Right lobe of liver (tissue), 6 donors: ENCODE results near the gene PLCB1. TPM values are rescaled to one million over a fixed set of nuclear protein-coding genes. Genes with fewer than 3 reads are reported as not detected.

Source experiments
- ATAC-seq, 4 donors: fragments of 200-7000 bp; cut with Tn5 transposase; one replicate each; pipeline ENCODE4 v1.9.1; 2020; ENCODE audit warnings: mild to moderate bottlenecking in 4 of 4, moderate library complexity in 4 of 4
- DNase-seq, 3 donors: peaks; one replicate each; pipeline ENCODE4 v3.0.0-alpha.2; 2020
- H3K27ac ChIP-seq, 3 donors: fragments of 200-600 bp; one replicate each; pipeline ENCODE4 v1.8.0; 2022
- H3K27me3 ChIP-seq, 2 donors: fragments of 200-600 bp; one replicate each; pipeline ENCODE4 v1.8.0; 2022
- H3K36me3 ChIP-seq, 4 donors: fragments of 200-600 bp; sonication (generic) in 1 of 4; one replicate each; pipeline versions ENCODE4 v1.5.1 to v1.8.0; 2017 to 2022; ENCODE audit warnings: control low read depth in 1 of 4
- H3K4me1 ChIP-seq, 4 donors: fragments of 200-600 bp; sonication (generic) in 1 of 4; one replicate each; pipeline versions ENCODE4 v1.5.1 to v1.8.0; 2017 to 2022; ENCODE audit warnings: control low read depth in 1 of 4
- H3K4me3 ChIP-seq, 3 donors: fragments of 200-600 bp; one replicate each; pipeline ENCODE4 v1.8.0; 2022
- H3K9me3 ChIP-seq, 4 donors: fragments of 200-600 bp; sonication (generic) in 1 of 4; one replicate each; pipeline versions ENCODE4 v1.5.1 to v1.8.0; 2017 to 2022; ENCODE audit warnings: control low read depth in 1 of 4
- POLR2A ChIP-seq: fragments of 450-650 bp; IDR thresholded peaks from one replicate; pipeline ENCODE4 v1.6.1; 2017; ENCODE audit warnings: antibody characterized with exemption, mild to moderate bottlenecking
- WGBS: methylation state at CpG from one replicate; pipeline ENCODE4 v1.1.6; 2018; ENCODE audit warnings: low coverage, low lambda C conversion rate; ENCODE audit not compliant: insufficient coverage; ENCODE audit errors: missing lambda C conversion rate; 5-methylcytosine and 5-hydroxymethylcytosine counted together
- intact Hi-C, 2 donors: fragments of 100-400 bp; cut with DNase I; formaldehyde crosslinking; loops; one replicate each; pipeline versions ENCODE4 v1.11.2 to v1.14.1; 2022
- total RNA-seq, 6 experiments: library from RNA; depleted of rRNA in 2 of 6; stranded (reverse); fragments of >200 nt in 2 of 6; fragmentation: NEBNext Ultra II Directional in 3 of 6; extraction: Animal tissue kit (Norgen Biotek cat#: 25700) in 3 of 6; gene quantifications; one replicate each; pipeline versions ENCODE4 v1.1.0 to v1.2.4, GENCODE V29; 2016 to 2023
- TF ChIP-seq, protein P1 (sequence below), 4 donors: fragments of 200-600 bp in 3 of 4; fragments of 450-650 bp in 1 of 4; IDR thresholded peaks; one replicate each; pipeline versions ENCODE4 v1.5.1 to v1.8.0; 2016 to 2022; ENCODE audit warnings: antibody characterized with exemption in 4 of 4, mild to moderate bottlenecking in 2 of 4
- donor health status: DM: no; HTN: yes; CAD: no.
- donor health status: DM: no; HTN: no; CAD: no.
- donor health status: DM: no; HTN: no; CAD: no.
- donor health status: DM: no; HTN: yes; CAD: no.
- donor health status: DM: no; HTN: yes; CAD: no.

Gene PLCB1
- total RNA-seq, 6 experiments from 2014 or later, result 5.0 to 9.9 (median 5.7) TPM

DNA sequence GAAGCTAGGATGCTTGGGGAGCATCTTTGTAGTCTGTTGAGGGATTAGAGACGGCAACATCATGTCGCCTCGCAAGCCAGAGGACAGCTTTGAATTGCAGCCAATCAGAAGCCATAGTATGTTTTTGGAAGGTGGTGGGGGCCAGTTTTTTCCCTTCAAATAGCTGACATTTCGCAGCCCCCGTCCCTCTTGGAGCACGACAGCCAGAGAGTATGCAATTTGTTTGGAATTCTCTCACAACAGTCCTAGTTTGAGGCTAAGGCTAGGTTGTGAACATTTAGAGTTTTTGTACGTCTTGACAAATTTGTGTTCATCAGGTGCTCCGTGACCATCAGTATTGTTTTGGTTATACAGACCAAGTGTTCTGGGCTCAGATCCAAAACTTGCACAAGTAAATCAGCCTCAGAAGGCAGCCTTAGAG is 83.3 kb downstream of the PLCB1 start:
- peaks cover 0 to 8% (median 0%) of the 10 kb centered on the region in 4 donors for H3K4me1 ChIP-seq
- H3K27ac ChIP-seq, result no peak overlapping the region
- no peak overlapping the region for H3K4me3 ChIP-seq
- TF ChIP-seq POLR2A, result no peak
- TF ChIP-seq, protein P1, sequence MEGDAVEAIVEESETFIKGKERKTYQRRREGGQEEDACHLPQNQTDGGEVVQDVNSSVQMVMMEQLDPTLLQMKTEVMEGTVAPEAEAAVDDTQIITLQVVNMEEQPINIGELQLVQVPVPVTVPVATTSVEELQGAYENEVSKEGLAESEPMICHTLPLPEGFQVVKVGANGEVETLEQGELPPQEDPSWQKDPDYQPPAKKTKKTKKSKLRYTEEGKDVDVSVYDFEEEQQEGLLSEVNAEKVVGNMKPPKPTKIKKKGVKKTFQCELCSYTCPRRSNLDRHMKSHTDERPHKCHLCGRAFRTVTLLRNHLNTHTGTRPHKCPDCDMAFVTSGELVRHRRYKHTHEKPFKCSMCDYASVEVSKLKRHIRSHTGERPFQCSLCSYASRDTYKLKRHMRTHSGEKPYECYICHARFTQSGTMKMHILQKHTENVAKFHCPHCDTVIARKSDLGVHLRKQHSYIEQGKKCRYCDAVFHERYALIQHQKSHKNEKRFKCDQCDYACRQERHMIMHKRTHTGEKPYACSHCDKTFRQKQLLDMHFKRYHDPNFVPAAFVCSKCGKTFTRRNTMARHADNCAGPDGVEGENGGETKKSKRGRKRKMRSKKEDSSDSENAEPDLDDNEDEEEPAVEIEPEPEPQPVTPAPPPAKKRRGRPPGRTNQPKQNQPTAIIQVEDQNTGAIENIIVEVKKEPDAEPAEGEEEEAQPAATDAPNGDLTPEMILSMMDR (IDR thresholded peaks at IDR 0.05), result no peak
- ATAC-seq (no peak), DNase-seq (no peak)
- no peaks in the 10 kb centered on the region for H3K27me3 ChIP-seq
- intact Hi-C loops, result no loop called here
- 70% methylated on average over 5 of the region's 8 CpGs for WGBS
- no peaks in the 10 kb centered on the region for H3K36me3 ChIP-seq
- H3K9me3 ChIP-seq, result no peaks in the 10 kb centered on the region

GRCh38 chr20:8216375-8217200 is 84.5 kb downstream of the PLCB1 start:
- no peaks in the 10 kb centered on the region for H3K9me3 ChIP-seq
- ATAC-seq (no peak), DNase-seq (no peak)
- H3K4me1 ChIP-seq, result peaks cover 0 to 8% (median 0%) of the 10 kb centered on the region in 4 donors
- H3K27ac ChIP-seq, result no peak overlapping the region
- intact Hi-C loops, result no loop called here
- H3K4me3 ChIP-seq, result no peak overlapping the region
- TF ChIP-seq, protein P1 (IDR thresholded peaks at IDR 0.05), result no peak
- TF ChIP-seq POLR2A, result no peak
- no peaks in the 10 kb centered on the region for H3K27me3 ChIP-seq
- WGBS, result 74% methylated on average over 4 of the region's 5 CpGs
- no peaks in the 10 kb centered on the region for H3K36me3 ChIP-seq

DNA sequence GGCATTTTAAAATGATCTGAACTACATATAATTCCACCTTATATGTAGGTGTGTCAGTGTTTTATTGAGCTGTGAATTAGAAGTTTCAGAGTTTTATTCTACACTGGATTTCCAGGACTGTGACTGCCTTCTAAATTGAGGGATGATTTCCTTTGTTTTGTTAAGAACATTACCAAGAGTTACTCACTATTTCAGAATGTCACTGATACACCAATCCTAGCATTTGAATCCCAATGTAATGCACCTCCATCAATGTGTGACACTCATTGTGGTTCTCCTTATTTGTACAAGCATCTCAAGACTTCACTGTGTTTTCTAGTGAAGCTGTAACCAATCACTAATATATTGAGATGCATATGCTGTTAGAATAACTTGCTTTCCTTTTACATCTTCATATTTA is 86.8 kb downstream of the PLCB1 start:
- Histone ChIP-seq H3K27ac (no peak overlapping the region), H3K9me3 (no peaks in the 10 kb centered on the region), H3K4me1 (peaks cover 0 to 8% (median 0%) of the 10 kb centered on the region in 4 donors), H3K36me3 (no peaks in the 10 kb centered on the region), H3K4me3 (no peak overlapping the region), H3K27me3 (no peaks in the 10 kb centered on the region)
- intact Hi-C loops, result no loop called here
- ATAC-seq, result no peak
- TF ChIP-seq POLR2A, result no peak
- TF ChIP-seq, protein P1 (IDR thresholded peaks at IDR 0.05), result no peak
- DNase-seq, result no peak

GRCh38 chr20:8219403-8219802 is 87.3 kb downstream of the PLCB1 start:
- no peaks in the 10 kb centered on the region for H3K36me3 ChIP-seq
- H3K4me1 ChIP-seq, result peaks cover 0 to 3% (median 0%) of the 10 kb centered on the region in 4 donors
- TF ChIP-seq POLR2A, result no peak
- TF ChIP-seq, protein P1 (IDR thresholded peaks at IDR 0.05), result no peak
- H3K9me3 ChIP-seq, result no peaks in the 10 kb centered on the region
- no peak overlapping the region for H3K27ac ChIP-seq
- H3K4me3 ChIP-seq, result no peak overlapping the region
- intact Hi-C loops, result no loop called here
- no peaks in the 10 kb centered on the region for H3K27me3 ChIP-seq
- WGBS, result 62% methylated on average over 2 of the region's 3 CpGs
- no peak for ATAC-seq
- no peak for DNase-seq
